Prostate gland (tissue), 2 donors: ENCODE data around the gene YDJC. TPM values are rescaled to one million over a fixed set of nuclear protein-coding genes. Genes with fewer than 3 reads are reported as not detected.

Experiments
- DNase-seq: peaks from one replicate; pipeline ENCODE4 v3.0.0-alpha.2; 2019; ENCODE audit warnings: low spot score
- H3K27ac ChIP-seq, 2 donors: fragments of 200-600 bp; sonication (generic); 2 replicates each; pipeline ENCODE4 v1.5.1; 2017 to 2019
- H3K27me3 ChIP-seq: fragments of 200-600 bp; sonication (generic); replicated peaks from 2 replicates; pipeline ENCODE4 v1.5.1; 2019; ENCODE audit not compliant: insufficient read depth
- H3K36me3 ChIP-seq, 2 donors: fragments of 200-600 bp; sonication (generic); 1 replicate in 1 of 2; 2 replicates in 1 of 2; pipeline versions ENCODE4 v1.5.1 to v1.8.1; 2017 to 2019
- H3K4me1 ChIP-seq: fragments of 200-600 bp; sonication (generic); replicated peaks from 2 replicates; pipeline ENCODE4 v1.5.1; 2019
- H3K4me3 ChIP-seq, 2 donors: fragments of 200-600 bp; sonication (generic); 2 replicates each; pipeline ENCODE4 v1.5.1; 2017 to 2019
- H3K9me3 ChIP-seq: fragments of 200-600 bp; sonication (generic); 2 replicates; pipeline ENCODE4 v1.5.1; 2017
- POLR2A ChIP-seq: fragments of 450-650 bp; IDR thresholded peaks from one replicate; pipeline ENCODE4 v1.6.1; 2016; ENCODE audit warnings: antibody characterized with exemption, mild to moderate bottlenecking
- POLR2AphosphoS5 ChIP-seq: sonication (generic); formaldehyde crosslinking; IDR thresholded peaks from one replicate; pipeline ENCODE4 v1.6.1; 2017; ENCODE audit warnings: antibody characterized with exemption
- WGBS: methylation state at CpG from one replicate; pipeline ENCODE4 v1.1.5; 2018; 5-methylcytosine and 5-hydroxymethylcytosine counted together
- intact Hi-C: fragments of 100-400 bp; cut with DNase I; formaldehyde crosslinking; loops from one replicate; pipeline ENCODE4 v1.14.2; 2022
- total RNA-seq, 2 donors: library from RNA; depleted of rRNA; stranded (reverse); fragments of >200 nt; gene quantifications; one replicate each; pipeline ENCODE4 v1.1.0, GENCODE V29; 2016
- TF ChIP-seq, protein P1 (sequence below), 4 experiments: fragments of 200-600 bp in 2 of 4; fragments of 450-650 bp in 2 of 4; sonication (generic) in 2 of 4; IDR thresholded peaks; 1 replicate in 3 of 4; 2 replicates in 1 of 4; pipeline ENCODE4 v1.5.1; 2016 to 2019; ENCODE audit warnings: antibody characterized with exemption in 4 of 4, mild to moderate bottlenecking in 2 of 4, moderate library complexity in 2 of 4

The YDJC gene
- total RNA-seq, 2 donors from 2014 or later = 44.9 to 74.1 TPM

DNA sequence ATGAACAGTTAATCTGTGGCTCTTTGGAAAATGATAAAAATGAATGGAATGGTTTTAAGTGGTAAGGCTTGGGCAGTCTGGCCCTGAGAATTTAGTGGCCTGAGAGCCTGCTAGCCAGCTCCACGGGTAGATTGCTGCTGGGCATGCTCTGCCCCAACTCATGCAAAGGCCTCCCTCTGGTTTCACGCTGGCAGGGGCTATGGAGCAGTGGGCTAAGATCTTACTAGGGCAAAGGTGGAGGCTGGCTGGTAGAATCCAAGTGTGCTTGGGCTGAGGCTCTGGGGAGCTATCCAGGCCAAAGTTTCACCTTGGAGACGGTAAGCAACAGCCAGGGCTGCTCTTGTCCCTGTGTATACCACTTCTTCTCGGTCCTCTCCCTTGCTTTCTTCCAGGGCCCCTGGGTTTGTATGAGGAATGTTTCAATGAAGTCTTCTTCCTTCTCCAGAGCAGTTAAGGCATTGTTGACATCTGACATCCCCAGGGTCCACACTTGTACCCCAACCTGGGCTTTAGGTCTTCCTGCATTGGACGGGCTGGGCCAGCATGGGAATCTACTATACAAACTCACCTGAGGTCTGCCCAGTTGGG, 34.9 kb downstream of the YDJC start:
- no peak for DNase-seq
- peaks cover 0 to 12% of the 10 kb centered on the region in 2 donors for H3K36me3 ChIP-seq
- intact Hi-C loops = no loop called here
- H3K27ac ChIP-seq = no peak overlapping the region
- peaks cover 15% of the 10 kb centered on the region for H3K4me1 ChIP-seq
- no peaks in the 10 kb centered on the region for H3K27me3 ChIP-seq
- H3K9me3 ChIP-seq = no peaks in the 10 kb centered on the region
- TF ChIP-seq POLR2A (no peak), POLR2AphosphoS5 (no peak)
- TF ChIP-seq, protein P1, sequence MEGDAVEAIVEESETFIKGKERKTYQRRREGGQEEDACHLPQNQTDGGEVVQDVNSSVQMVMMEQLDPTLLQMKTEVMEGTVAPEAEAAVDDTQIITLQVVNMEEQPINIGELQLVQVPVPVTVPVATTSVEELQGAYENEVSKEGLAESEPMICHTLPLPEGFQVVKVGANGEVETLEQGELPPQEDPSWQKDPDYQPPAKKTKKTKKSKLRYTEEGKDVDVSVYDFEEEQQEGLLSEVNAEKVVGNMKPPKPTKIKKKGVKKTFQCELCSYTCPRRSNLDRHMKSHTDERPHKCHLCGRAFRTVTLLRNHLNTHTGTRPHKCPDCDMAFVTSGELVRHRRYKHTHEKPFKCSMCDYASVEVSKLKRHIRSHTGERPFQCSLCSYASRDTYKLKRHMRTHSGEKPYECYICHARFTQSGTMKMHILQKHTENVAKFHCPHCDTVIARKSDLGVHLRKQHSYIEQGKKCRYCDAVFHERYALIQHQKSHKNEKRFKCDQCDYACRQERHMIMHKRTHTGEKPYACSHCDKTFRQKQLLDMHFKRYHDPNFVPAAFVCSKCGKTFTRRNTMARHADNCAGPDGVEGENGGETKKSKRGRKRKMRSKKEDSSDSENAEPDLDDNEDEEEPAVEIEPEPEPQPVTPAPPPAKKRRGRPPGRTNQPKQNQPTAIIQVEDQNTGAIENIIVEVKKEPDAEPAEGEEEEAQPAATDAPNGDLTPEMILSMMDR (IDR thresholded peaks at IDR 0.05) = no peak
- 82% methylated on average over 5 of the region's 5 CpGs for WGBS
- no peak overlapping the region for H3K4me3 ChIP-seq

DNA sequence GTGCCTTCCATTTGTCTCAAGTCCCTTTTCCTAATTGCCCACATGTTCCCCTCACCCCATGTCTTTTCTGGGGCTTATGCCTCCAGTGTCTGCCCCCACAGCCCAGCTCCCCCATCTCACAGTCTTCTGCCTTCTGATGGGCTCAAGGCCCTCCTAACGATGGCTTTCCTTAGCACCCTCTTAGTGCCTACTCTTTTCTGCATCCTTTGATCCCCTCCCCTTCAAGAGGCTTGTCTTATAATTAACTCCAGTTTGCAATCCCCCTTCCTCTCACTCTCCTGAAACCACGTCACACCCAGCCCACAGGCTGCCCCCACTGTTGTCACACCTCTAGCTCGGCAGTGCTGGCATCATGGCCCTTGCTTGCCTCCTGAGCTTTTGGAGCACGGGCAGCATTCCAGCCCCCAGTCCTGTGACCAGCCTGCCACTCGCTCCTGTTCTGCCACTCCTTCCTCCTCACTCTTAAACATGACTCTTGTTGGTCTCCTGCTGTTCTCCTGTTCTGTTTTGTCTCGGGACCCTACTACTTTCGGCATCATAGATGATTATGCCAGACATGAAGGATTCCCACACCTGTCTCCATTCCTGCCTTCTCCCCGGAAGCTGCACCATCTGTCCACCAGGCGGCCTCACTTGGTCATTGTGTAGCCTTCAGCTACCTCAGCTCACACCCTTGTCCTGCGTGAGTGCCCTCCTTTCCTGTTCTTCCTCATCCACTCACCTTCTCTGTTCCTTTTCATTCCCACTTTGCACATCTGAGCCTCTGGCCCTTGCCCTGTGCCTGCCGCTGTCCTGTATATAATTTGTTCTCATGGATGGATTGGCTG, 36.2 kb downstream of the YDJC start:
- intact Hi-C loops = no loop called here
- DNase-seq = no peak
- peaks cover 15% of the 10 kb centered on the region for H3K4me1 ChIP-seq
- H3K4me3 ChIP-seq = no peak overlapping the region
- H3K9me3 ChIP-seq = no peaks in the 10 kb centered on the region
- H3K36me3 ChIP-seq = peaks cover 0 to 12% of the 10 kb centered on the region in 2 donors
- no peak for TF ChIP-seq POLR2AphosphoS5
- no peak for TF ChIP-seq POLR2A
- TF ChIP-seq, protein P1 (IDR thresholded peaks at IDR 0.05) = no peak
- WGBS = 73% methylated on average over 11 of the region's 11 CpGs
- H3K27ac ChIP-seq = no peak overlapping the region
- H3K27me3 ChIP-seq = no peaks in the 10 kb centered on the region

DNA sequence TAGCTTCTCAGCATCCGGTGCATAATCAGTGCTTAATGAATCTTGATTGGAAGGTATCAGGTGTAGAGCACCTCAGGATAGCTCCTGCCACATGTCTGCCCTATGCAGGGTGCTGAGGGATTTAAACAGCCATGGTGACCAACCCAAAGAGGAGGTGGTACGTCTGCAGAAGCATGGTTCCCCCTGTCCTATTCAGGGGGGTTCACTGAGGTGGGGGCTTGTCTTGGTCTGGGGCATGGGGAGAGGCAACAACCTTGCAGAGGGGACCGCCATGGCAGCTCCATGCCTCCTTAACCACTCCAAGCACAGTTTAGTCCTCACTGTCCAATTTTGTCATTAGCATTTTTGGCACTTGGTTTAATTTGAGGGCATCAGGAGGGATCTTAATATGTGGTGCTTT, 37.4 kb downstream of the YDJC start:
- DNase-seq = no peak
- Histone ChIP-seq H3K36me3 (peaks cover 0 to 12% of the 10 kb centered on the region in 2 donors), H3K4me3 (no peak overlapping the region), H3K27me3 (no peaks in the 10 kb centered on the region), H3K27ac (no peak overlapping the region), H3K9me3 (no peaks in the 10 kb centered on the region), H3K4me1 (peaks cover 15% of the 10 kb centered on the region)
- intact Hi-C loops = no loop called here
- 96% methylated on average over 3 of the region's 3 CpGs for WGBS
- TF ChIP-seq POLR2A (no peak), POLR2AphosphoS5 (no peak)
- TF ChIP-seq, protein P1 (IDR thresholded peaks at IDR 0.05) = no peak

DNA sequence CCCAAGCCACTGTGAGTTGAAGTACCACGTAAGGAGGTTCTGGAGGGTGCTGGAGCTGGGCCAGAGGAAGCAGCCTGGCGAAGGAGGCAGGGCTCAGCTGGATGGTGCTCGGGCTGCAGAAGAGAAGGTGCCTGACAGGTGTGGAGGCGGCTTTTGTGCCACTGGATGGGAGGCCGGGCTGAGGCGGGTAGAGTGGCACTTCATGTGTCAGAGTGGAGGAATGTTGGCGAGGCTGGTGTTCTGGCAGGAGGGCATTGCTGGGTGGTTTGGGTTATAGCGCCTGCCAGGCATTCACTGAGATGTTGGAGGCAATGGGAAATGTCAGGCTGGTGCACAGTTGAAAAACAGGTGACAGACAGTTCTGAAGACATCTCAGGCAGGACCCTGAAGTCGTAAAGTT, 38.1 kb downstream of the YDJC start:
- TF ChIP-seq POLR2AphosphoS5 = no peak

DNA sequence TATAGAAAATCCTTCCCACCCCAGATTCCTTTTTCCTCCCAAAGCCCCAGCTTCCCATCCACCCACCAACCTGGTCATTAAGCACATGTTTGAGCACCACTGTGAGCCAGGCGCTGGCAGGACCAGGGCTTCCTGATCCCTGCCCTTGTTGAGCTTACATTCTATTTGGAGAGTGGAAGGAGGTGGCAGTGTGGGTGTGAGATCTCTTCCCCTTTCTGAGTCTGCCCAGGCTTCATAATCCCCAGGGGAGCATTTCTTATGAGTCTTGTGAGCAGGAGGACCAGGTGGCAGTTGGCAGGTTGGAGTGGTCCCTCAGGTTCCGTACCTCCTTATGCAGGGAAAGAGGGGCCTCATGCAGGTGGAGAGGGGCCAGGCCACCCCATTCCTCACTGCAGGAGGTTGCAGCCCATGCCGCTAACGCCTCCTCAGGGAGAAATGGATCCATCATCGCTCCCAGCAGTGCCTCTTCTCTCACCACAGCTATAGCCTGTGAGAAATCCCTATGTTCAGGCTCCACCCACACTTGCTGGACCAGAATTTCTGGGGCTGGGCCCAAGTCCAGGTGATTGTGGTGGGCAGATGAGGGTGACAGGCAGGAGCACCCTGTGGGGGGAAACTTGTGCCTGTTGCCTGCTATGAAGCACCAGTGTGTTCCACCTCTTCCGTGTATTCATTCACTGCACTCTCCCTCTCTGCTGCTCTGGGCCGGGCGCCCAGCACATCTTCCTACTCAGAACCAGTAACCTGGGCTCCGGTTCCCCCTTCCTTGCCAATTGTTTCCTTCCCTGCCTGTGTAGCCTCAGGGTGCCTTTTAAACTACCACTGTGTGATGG, 38.8 kb downstream of the YDJC start:
- TF ChIP-seq, protein P1 (IDR thresholded peaks at IDR 0.05) = no peak
- TF ChIP-seq POLR2A = no peak
- Histone ChIP-seq H3K4me3 (no peak overlapping the region), H3K9me3 (no peaks in the 10 kb centered on the region), H3K27ac (no peak overlapping the region), H3K36me3 (peaks cover 0 to 12% of the 10 kb centered on the region in 2 donors), H3K27me3 (no peaks in the 10 kb centered on the region), H3K4me1 (peaks cover 15% of the 10 kb centered on the region)
- 48% methylated on average over 9 of the region's 9 CpGs for whole genome bisulfite sequencing
- DNase-seq = peak; percentile 10
- intact Hi-C loops = no loop called here

More for the DNA sequence above, 38.1 kb downstream of the YDJC start:
- Histone ChIP-seq H3K27me3 (no peaks in the 10 kb centered on the region), H3K4me1 (peaks cover 15% of the 10 kb centered on the region), H3K36me3 (peaks cover 0 to 12% of the 10 kb centered on the region in 2 donors), H3K4me3 (no peak overlapping the region), H3K27ac (no peak overlapping the region), H3K9me3 (no peaks in the 10 kb centered on the region)
- WGBS = 59% methylated on average over 9 of the region's 9 CpGs
- intact Hi-C loops = no loop called here
- no peak for DNase-seq
